Liver (tissue), 9 donors: ENCODE measurements around the gene NPC2. TPM values are rescaled to one million over a fixed set of nuclear protein-coding genes. Genes with fewer than 3 reads are reported as not detected.

Source experiments
- DNase-seq: peaks from one replicate; pipeline ENCODE4 v3.0.0-alpha.2; 2017; ENCODE audit warnings: low spot score
- H3K27ac ChIP-seq, 2 donors: one replicate each; pipeline ENCODE4 v1.7.0; 2013; ENCODE audit warnings: inconsistent platforms in 2 of 2, low read length in 2 of 2, control low read depth in 1 of 2, low read depth in 1 of 2, mild to moderate bottlenecking in 1 of 2
- H3K27me3 ChIP-seq, 4 donors: one replicate each; pipeline versions ENCODE4 v1.6.1 to v1.7.0; 2013; ENCODE audit warnings: low read length in 3 of 4, inconsistent platforms in 1 of 4, mild to moderate bottlenecking in 1 of 4, moderate library complexity in 1 of 4; ENCODE audit not compliant: control insufficient read depth in 4 of 4, insufficient read depth in 4 of 4
- H3K36me3 ChIP-seq, 4 donors: one replicate each; pipeline versions ENCODE4 v1.6.1 to v1.7.0; 2013; ENCODE audit warnings: low read length in 3 of 4, mild to moderate bottlenecking in 3 of 4, low read depth in 1 of 4, moderate library complexity in 1 of 4; ENCODE audit not compliant: control insufficient read depth in 4 of 4, insufficient read depth in 3 of 4
- H3K4me1 ChIP-seq, 4 donors: one replicate each; pipeline versions ENCODE4 v1.6.1 to v1.7.0; 2013; ENCODE audit warnings: low read length in 3 of 4, mild to moderate bottlenecking in 3 of 4, moderate library complexity in 1 of 4; ENCODE audit not compliant: control insufficient read depth in 4 of 4, insufficient read depth in 4 of 4
- H3K4me3 ChIP-seq, 3 donors: one replicate each; pipeline versions ENCODE4 v1.6.1 to v1.7.0; 2013; ENCODE audit warnings: low read length in 3 of 3, control low read depth in 1 of 3, low read depth in 1 of 3, mild to moderate bottlenecking in 1 of 3
- H3K9ac ChIP-seq, 2 donors: one replicate each; pipeline ENCODE4 v1.7.0; 2013; ENCODE audit warnings: low read length in 2 of 2, mild to moderate bottlenecking in 2 of 2, moderate library complexity in 2 of 2, control low read depth in 1 of 2, low read depth in 1 of 2
- H3K9me3 ChIP-seq, 4 donors: one replicate each; pipeline versions ENCODE4 v1.6.1 to v1.7.0; 2013; ENCODE audit warnings: low read length in 3 of 4; ENCODE audit not compliant: control insufficient read depth in 4 of 4
- ATF3 ChIP-seq: IDR thresholded peaks from 2 replicates; pipeline ENCODE4 v1.6.1; 2016; ENCODE audit warnings: antibody characterized with exemption
- CTCF ChIP-seq: fragments of 150-350 bp; IDR thresholded peaks from 2 replicates; pipeline ENCODE4 v1.5.1; 2017; ENCODE audit warnings: improper control_type of control experiment, low read depth, low read length; ENCODE audit not compliant: missing input control
- EGR1 ChIP-seq, 2 donors: IDR thresholded peaks; 2 replicates each; pipeline ENCODE4 v1.6.1; 2016 to 2018; ENCODE audit warnings: antibody characterized with exemption in 2 of 2, low read depth in 2 of 2
- FOXA1 ChIP-seq: IDR thresholded peaks from 2 replicates; pipeline ENCODE4 v1.6.1; 2016; ENCODE audit warnings: antibody characterized with exemption
- FOXA2 ChIP-seq: IDR thresholded peaks from 2 replicates; pipeline ENCODE4 v1.6.1; 2016; ENCODE audit warnings: antibody characterized with exemption
- GABPA ChIP-seq, 2 donors: IDR thresholded peaks in 1 of 2; conservative IDR thresholded peaks in 1 of 2; 2 replicates each; pipeline ENCODE4 v1.6.1; 2016; ENCODE audit warnings: antibody characterized with exemption in 2 of 2, mild to moderate bottlenecking in 1 of 2, moderate library complexity in 1 of 2
- HNF4A ChIP-seq, 2 donors: conservative IDR thresholded peaks; 2 replicates each; pipeline ENCODE4 v1.6.1; 2016; ENCODE audit warnings: antibody characterized with exemption in 2 of 2, mild to moderate bottlenecking in 2 of 2
- HNF4G ChIP-seq: IDR thresholded peaks from 2 replicates; pipeline ENCODE4 v1.6.1; 2016; ENCODE audit warnings: antibody characterized with exemption
- JUND ChIP-seq, 2 donors: IDR thresholded peaks; 2 replicates each; pipeline ENCODE4 v1.6.1; 2016; ENCODE audit warnings: antibody characterized with exemption in 2 of 2
- MAX ChIP-seq: IDR thresholded peaks from 2 replicates; pipeline ENCODE4 v1.6.1; 2016; ENCODE audit warnings: antibody characterized with exemption
- NR2F2 ChIP-seq: IDR thresholded peaks from 2 replicates; pipeline ENCODE4 v1.6.1; 2016; ENCODE audit warnings: antibody characterized with exemption
- RAD21 ChIP-seq, 2 donors: IDR thresholded peaks; 2 replicates each; pipeline ENCODE4 v1.6.1; 2016; ENCODE audit warnings: antibody characterized with exemption in 2 of 2, mild to moderate bottlenecking in 2 of 2
- REST ChIP-seq: IDR thresholded peaks from 2 replicates; pipeline ENCODE4 v1.6.1; 2016; ENCODE audit warnings: antibody characterized with exemption, mild to moderate bottlenecking
- RXRA ChIP-seq, 2 donors: IDR thresholded peaks; 2 replicates each; pipeline ENCODE4 v1.6.1; 2017 to 2018; ENCODE audit warnings: antibody characterized with exemption in 2 of 2, mild to moderate bottlenecking in 1 of 2
- SP1 ChIP-seq: IDR thresholded peaks from 2 replicates; pipeline ENCODE4 v1.6.1; 2018; ENCODE audit warnings: antibody characterized with exemption, mild to moderate bottlenecking
- YY1 ChIP-seq: IDR thresholded peaks from 2 replicates; pipeline ENCODE4 v1.6.1; 2016; ENCODE audit warnings: antibody characterized with exemption, mild to moderate bottlenecking
- ZBTB33 ChIP-seq: IDR thresholded peaks from 2 replicates; pipeline ENCODE4 v1.6.1; 2016; ENCODE audit warnings: antibody characterized with exemption
- WGBS: extraction: QIAGEN DNeasy Blood & Tissue Kit; methylation state at CpG from one replicate; pipeline ENCODE4 v1.1.7; 2013; 5-methylcytosine and 5-hydroxymethylcytosine counted together
- polyA plus RNA-seq, 2 donors: library from polyadenylated mRNA; stranded (reverse) in 1 of 2; unstranded in 1 of 2; fragments of 200-250 nt in 1 of 2; fragments of >200 nt in 1 of 2; fragmentation: Nextera tagmentation in 1 of 2; extraction: Ambion mirVana in 1 of 2; gene quantifications; one replicate each; pipeline versions ENCODE4 v1.2.1 to v1.2.3, GENCODE V29; 2013 to 2015
- total RNA-seq, 2 donors: library from RNA; depleted of rRNA; stranded (reverse); fragments of >200 nt; gene quantifications; one replicate each; pipeline ENCODE4 v1.2.3, GENCODE V29; 2014
- donor health status: healthy.
- donor health status: healthy.
- donor health status: healthy.
- donor health status: healthy.
- donor health status: healthy.

NPC2 gene
- total and polyA plus RNA-seq, 4 donors, result 69.7 to 133 (median 105) TPM

GRCh38 chr14:74531006-74531405 lies 37.9 kb upstream of the NPC2 start (continued):
- no peak for TF ChIP-seq GABPA (IDR thresholded peaks at IDR 0.05 in 1 of 2, conservative IDR thresholded peaks at IDR 0.05 in 1 of 2)
- no peak for TF ChIP-seq ZBTB33
- TF ChIP-seq MAX, result no peak
- TF ChIP-seq REST, result no peak
- TF ChIP-seq FOXA1, result no peak
- TF ChIP-seq SP1, result no peak
- TF ChIP-seq NR2F2, result no peak

- Histone ChIP-seq H3K27me3 (no peaks in the 10 kb centered on the region), H3K4me3 (no peak overlapping the region), H3K9ac (no peak overlapping the region), H3K27ac (no peak overlapping the region), H3K9me3 (no peaks in the 10 kb centered on the region), H3K4me1 (no peaks in the 10 kb centered on the region), H3K36me3 (no peaks in the 10 kb centered on the region)
- DNase-seq, result no peak
- 94% methylated on average over 10 of the region's 10 CpGs for WGBS
- no peak for TF ChIP-seq ATF3
- no peak for TF ChIP-seq HNF4G
- TF ChIP-seq EGR1 (IDR thresholded peaks at IDR 0.05; ENCODE audit: low read depth in 2 of 2), result no peak
- no peak for TF ChIP-seq RAD21 (IDR thresholded peaks at IDR 0.05)
- TF ChIP-seq FOXA1, result no peak
- TF ChIP-seq SP1, result no peak
- no peak for TF ChIP-seq CTCF
Observed at GRCh38 chr14:74528886-74529285, 35.8 kb upstream of the NPC2 start.

- Histone ChIP-seq H3K9me3 (no peaks in the 10 kb centered on the region), H3K4me1 (no peaks in the 10 kb centered on the region), H3K9ac (no peak overlapping the region), H3K27ac (no peak overlapping the region), H3K27me3 (no peaks in the 10 kb centered on the region), H3K4me3 (no peak overlapping the region), H3K36me3 (no peaks in the 10 kb centered on the region)
- 91% methylated on average over 14 of the region's 14 CpGs for WGBS
- no peak for DNase-seq
- TF ChIP-seq RAD21 (IDR thresholded peaks at IDR 0.05) (no peak), SP1 (no peak), REST (no peak), HNF4A (conservative IDR thresholded peaks at IDR 0.05) (no peak), ATF3 (no peak), FOXA2 (no peak), YY1 (no peak), JUND (IDR thresholded peaks at IDR 0.05) (no peak), ZBTB33 (no peak), RXRA (IDR thresholded peaks at IDR 0.05) (no peak), HNF4G (no peak)
Observed at GRCh38 chr14:74528406-74528805, 35.3 kb upstream of the NPC2 start.
